Neural cell (in vitro differentiated cells): Measurements from ENCODE around the gene SLC19A1. TPM values are rescaled to one million over a fixed set of nuclear protein-coding genes. Genes with fewer than 3 reads are reported as not detected.

Source experiments
- H2AFZ ChIP-seq: fragments of 200-600, 300-800 bp; sonication (generic), shearing (Covaris generic); 2 replicates; pipeline ENCODE4 v1.6.0; 2014; ENCODE audit warnings: low read depth, mild to moderate bottlenecking, antibody characterized with exemption, low read length, moderate library complexity
- H3F3A ChIP-seq: fragments of 200-600 bp; shearing (Covaris generic); 2 replicates; pipeline ENCODE4 v1.6.1; 2016; ENCODE audit warnings: mild to moderate bottlenecking, moderate library complexity, mixed read lengths, antibody characterized with exemption, low read length; ENCODE audit not compliant: insufficient read depth, poor library complexity, severe bottlenecking
- H3K27ac ChIP-seq: fragments of 200-600, 300-800 bp; sonication (generic), shearing (Covaris generic); 2 replicates; pipeline ENCODE4 v1.5.1; 2014; ENCODE audit warnings: mild to moderate bottlenecking, low read length, moderate library complexity
- H3K27me3 ChIP-seq: fragments of 300-800, 200-600 bp; sonication (generic), shearing (Covaris generic); 2 replicates; pipeline ENCODE4 v1.6.0; 2014; ENCODE audit warnings: mild to moderate bottlenecking, low read depth, low read length, moderate library complexity; ENCODE audit not compliant: insufficient read depth
- H3K36me3 ChIP-seq: fragments of 300-800, 200-600 bp; sonication (generic), shearing (Covaris generic); 2 replicates; pipeline ENCODE4 v1.5.1; 2014; ENCODE audit warnings: mild to moderate bottlenecking, antibody characterized with exemption, low read length, moderate library complexity; ENCODE audit not compliant: insufficient read depth
- H3K4me2 ChIP-seq: fragments of 300-800, 200-600 bp; sonication (generic), shearing (Covaris generic); 2 replicates; pipeline ENCODE4 v1.6.0; 2014; ENCODE audit warnings: mild to moderate bottlenecking, low read length
- H3K4me3 ChIP-seq: fragments of 300-800, 200-600 bp; sonication (generic), shearing (Covaris generic); 2 replicates; pipeline ENCODE4 v1.5.1; 2014; ENCODE audit warnings: mild to moderate bottlenecking, low read length, moderate library complexity
- H3K79me2 ChIP-seq: fragments of 200-600 bp; shearing (Covaris generic); replicated peaks from 2 replicates; pipeline ENCODE4 v1.6.0; 2014; ENCODE audit warnings: mild to moderate bottlenecking, low read length, moderate library complexity; ENCODE audit not compliant: insufficient read depth
- H3K9ac ChIP-seq: fragments of 300-800, 200-600 bp; sonication (generic), shearing (Covaris generic); 2 replicates; pipeline ENCODE4 v1.6.1; 2016; ENCODE audit warnings: mild to moderate bottlenecking, low read length, mixed read lengths
- H3K9me2 ChIP-seq: fragments of 200-600 bp; shearing (Covaris generic); 2 replicates; pipeline ENCODE4 v1.6.1; 2016; ENCODE audit warnings: mild to moderate bottlenecking, low read length, mixed read lengths; ENCODE audit not compliant: insufficient read depth
- H3K9me3 ChIP-seq: fragments of 200-600, 300-800 bp; sonication (generic), shearing (Covaris generic); 2 replicates; pipeline ENCODE4 v1.6.1; 2016; ENCODE audit warnings: mild to moderate bottlenecking, mixed run types, low read length, moderate library complexity, mixed read lengths
- H4K20me1 ChIP-seq: fragments of 200-600 bp; shearing (Covaris generic); 2 replicates; pipeline ENCODE4 v1.6.1; 2016; ENCODE audit warnings: mild to moderate bottlenecking, mixed run types; ENCODE audit not compliant: insufficient read depth
- EP300 ChIP-seq: fragments of 450-650 bp; conservative IDR thresholded peaks from 2 replicates; pipeline ENCODE4 v1.6.1; 2014; ENCODE audit warnings: antibody characterized with exemption, mild to moderate bottlenecking, moderate library complexity; ENCODE audit not compliant: poor library complexity, severe bottlenecking
- EZH2 ChIP-seq: fragments of 200-600, 300-800 bp; shearing (Covaris generic), sonication (generic); IDR thresholded peaks from 2 replicates; pipeline ENCODE4 v1.6.1; 2014; ENCODE audit warnings: antibody characterized with exemption, low read length, borderline replicate concordance, mild to moderate bottlenecking; ENCODE audit not compliant: insufficient read depth, poor library complexity, severe bottlenecking
- MXI1 ChIP-seq: fragments of 450-650 bp; conservative IDR thresholded peaks from 2 replicates; pipeline ENCODE4 v1.6.1; 2014; ENCODE audit warnings: antibody characterized with exemption, mild to moderate bottlenecking; ENCODE audit not compliant: poor library complexity, severe bottlenecking
- POLR2AphosphoS5 ChIP-seq: IDR thresholded peaks from 2 replicates; pipeline ENCODE4 v1.6.1; 2012
- RAD21 ChIP-seq: fragments of 450-650 bp; conservative IDR thresholded peaks from 2 replicates; pipeline ENCODE4 v1.6.1; 2014; ENCODE audit warnings: antibody characterized with exemption, mild to moderate bottlenecking, moderate library complexity
- SMC3 ChIP-seq: fragments of 450-650 bp; conservative IDR thresholded peaks from 2 replicates; pipeline ENCODE4 v1.6.1; 2014; ENCODE audit warnings: antibody characterized with exemption, mild to moderate bottlenecking, moderate library complexity; ENCODE audit not compliant: poor library complexity
- TAF1 ChIP-seq: IDR thresholded peaks from 2 replicates; pipeline ENCODE4 v1.6.1; 2012; ENCODE audit warnings: low read depth
- polyA plus RNA-seq: library from polyadenylated mRNA; depleted of rRNA; stranded (reverse); fragments of >200 nt; gene quantifications from 2 replicates; pipeline ENCODE4 v1.2.3, GENCODE V29; 2014
- TF ChIP-seq, protein P1 (sequence below): fragments of 450-650 bp; IDR thresholded peaks from 2 replicates; pipeline ENCODE4 v1.5.1; 2014; ENCODE audit warnings: antibody characterized with exemption, mild to moderate bottlenecking, moderate library complexity; ENCODE audit not compliant: poor library complexity, severe bottlenecking
- TF ChIP-seq, protein P2 (sequence below): IDR thresholded peaks from 2 replicates; pipeline ENCODE4 v1.6.1; 2012; ENCODE audit warnings: borderline replicate concordance

The SLC19A1 gene
- polyA plus RNA-seq, 1 donor from 2014 or later: 2.9 TPM

DNA sequence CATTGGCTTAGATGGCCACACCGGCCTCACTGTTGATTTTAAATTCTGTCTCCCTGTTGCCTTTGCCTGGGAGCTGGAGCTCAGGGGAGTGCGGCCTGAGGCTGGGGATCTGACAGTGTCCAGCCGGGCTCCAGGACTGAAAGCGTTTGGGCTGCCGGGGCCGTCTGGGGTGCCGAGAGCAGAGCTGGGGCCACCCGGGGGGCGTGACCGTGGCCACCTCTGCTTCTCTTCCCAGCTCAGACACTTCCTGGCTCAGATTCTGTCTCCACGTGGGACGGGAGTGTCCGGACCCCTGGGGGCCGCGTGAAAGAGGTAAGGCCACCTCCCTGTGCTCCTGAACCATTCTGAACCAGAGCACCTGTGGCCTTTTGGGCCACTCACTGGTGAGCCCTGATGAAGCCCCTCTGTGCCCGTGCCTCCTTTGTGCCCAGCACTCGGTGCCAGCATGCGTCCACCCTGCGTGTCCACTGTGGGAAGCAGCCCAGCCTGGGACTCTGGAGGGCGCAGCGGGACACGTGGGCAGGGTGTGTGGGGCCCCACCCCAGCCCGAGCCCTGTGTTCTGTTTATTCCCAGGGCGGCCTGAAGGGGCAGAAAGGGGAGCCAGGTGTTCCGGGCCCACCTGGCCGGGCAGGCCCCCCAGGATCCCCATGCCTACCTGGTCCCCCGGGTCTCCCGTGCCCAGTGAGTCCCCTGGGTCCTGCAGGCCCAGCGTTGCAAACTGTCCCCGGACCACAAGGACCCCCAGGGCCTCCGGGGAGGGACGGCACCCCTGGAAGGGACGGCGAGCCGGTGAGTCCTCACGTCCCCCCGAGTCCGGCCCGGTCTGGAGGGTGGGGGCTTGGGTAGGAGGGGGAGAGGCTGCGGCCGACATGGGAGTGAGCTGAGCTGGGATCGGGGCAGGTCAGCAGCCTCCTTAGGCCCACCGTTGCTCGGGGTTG is 64.8 kb downstream of the SLC19A1 start:
- Histone ChIP-seq H3K9ac (no peak overlapping the region), H3K9me3 (no peaks in the 10 kb centered on the region), H3K9me2 (no peaks in the 10 kb centered on the region), H2AFZ (no peak overlapping the region), H3K27me3 (no peaks in the 10 kb centered on the region), H3F3A (no peaks in the 10 kb centered on the region), H3K4me2 (no peak overlapping the region), H3K27ac (no peak overlapping the region), H3K79me2 (no peaks in the 10 kb centered on the region), H4K20me1 (no peaks in the 10 kb centered on the region), H3K4me3 (no peak overlapping the region), H3K36me3 (no peaks in the 10 kb centered on the region)
- TF ChIP-seq EZH2: no peak
- TF ChIP-seq, protein P1, sequence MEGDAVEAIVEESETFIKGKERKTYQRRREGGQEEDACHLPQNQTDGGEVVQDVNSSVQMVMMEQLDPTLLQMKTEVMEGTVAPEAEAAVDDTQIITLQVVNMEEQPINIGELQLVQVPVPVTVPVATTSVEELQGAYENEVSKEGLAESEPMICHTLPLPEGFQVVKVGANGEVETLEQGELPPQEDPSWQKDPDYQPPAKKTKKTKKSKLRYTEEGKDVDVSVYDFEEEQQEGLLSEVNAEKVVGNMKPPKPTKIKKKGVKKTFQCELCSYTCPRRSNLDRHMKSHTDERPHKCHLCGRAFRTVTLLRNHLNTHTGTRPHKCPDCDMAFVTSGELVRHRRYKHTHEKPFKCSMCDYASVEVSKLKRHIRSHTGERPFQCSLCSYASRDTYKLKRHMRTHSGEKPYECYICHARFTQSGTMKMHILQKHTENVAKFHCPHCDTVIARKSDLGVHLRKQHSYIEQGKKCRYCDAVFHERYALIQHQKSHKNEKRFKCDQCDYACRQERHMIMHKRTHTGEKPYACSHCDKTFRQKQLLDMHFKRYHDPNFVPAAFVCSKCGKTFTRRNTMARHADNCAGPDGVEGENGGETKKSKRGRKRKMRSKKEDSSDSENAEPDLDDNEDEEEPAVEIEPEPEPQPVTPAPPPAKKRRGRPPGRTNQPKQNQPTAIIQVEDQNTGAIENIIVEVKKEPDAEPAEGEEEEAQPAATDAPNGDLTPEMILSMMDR: no peak
- no peak for TF ChIP-seq SMC3
- TF ChIP-seq, protein P2, sequence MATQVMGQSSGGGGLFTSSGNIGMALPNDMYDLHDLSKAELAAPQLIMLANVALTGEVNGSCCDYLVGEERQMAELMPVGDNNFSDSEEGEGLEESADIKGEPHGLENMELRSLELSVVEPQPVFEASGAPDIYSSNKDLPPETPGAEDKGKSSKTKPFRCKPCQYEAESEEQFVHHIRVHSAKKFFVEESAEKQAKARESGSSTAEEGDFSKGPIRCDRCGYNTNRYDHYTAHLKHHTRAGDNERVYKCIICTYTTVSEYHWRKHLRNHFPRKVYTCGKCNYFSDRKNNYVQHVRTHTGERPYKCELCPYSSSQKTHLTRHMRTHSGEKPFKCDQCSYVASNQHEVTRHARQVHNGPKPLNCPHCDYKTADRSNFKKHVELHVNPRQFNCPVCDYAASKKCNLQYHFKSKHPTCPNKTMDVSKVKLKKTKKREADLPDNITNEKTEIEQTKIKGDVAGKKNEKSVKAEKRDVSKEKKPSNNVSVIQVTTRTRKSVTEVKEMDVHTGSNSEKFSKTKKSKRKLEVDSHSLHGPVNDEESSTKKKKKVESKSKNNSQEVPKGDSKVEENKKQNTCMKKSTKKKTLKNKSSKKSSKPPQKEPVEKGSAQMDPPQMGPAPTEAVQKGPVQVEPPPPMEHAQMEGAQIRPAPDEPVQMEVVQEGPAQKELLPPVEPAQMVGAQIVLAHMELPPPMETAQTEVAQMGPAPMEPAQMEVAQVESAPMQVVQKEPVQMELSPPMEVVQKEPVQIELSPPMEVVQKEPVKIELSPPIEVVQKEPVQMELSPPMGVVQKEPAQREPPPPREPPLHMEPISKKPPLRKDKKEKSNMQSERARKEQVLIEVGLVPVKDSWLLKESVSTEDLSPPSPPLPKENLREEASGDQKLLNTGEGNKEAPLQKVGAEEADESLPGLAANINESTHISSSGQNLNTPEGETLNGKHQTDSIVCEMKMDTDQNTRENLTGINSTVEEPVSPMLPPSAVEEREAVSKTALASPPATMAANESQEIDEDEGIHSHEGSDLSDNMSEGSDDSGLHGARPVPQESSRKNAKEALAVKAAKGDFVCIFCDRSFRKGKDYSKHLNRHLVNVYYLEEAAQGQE: no peak
- no peak for TF ChIP-seq POLR2AphosphoS5
- no peak for TF ChIP-seq TAF1
- TF ChIP-seq MXI1: no peak
- no peak for TF ChIP-seq EP300
- no peak for TF ChIP-seq RAD21

DNA sequence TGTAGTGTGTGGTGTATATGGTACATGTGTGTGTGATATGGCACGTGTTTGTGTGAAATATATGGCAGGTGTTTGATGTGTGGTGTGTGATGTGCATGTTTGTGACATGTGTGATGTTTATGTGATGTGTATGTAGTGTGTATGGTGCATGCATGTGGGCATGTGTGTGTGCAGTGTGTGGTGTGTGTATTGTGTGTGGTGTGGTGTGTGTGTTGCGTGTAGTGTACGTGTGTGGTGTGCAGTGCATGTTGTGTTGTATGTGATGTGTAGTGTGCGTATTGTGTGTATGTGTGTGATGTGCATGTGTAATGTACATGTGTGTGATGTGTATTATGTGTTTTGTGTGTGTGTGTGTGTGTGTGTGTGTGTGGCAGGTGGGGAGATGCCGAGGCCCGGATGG is 65.7 kb downstream of the SLC19A1 start:
- Histone ChIP-seq H3K9ac (no peak overlapping the region), H4K20me1 (no peaks in the 10 kb centered on the region), H2AFZ (no peak overlapping the region), H3K9me3 (no peaks in the 10 kb centered on the region), H3K4me2 (no peak overlapping the region), H3F3A (no peaks in the 10 kb centered on the region), H3K79me2 (no peaks in the 10 kb centered on the region), H3K36me3 (no peaks in the 10 kb centered on the region), H3K4me3 (no peak overlapping the region), H3K9me2 (no peaks in the 10 kb centered on the region), H3K27ac (no peak overlapping the region), H3K27me3 (no peaks in the 10 kb centered on the region)
- TF ChIP-seq MXI1: no peak
